ENCODE measurements around the gene CRABP1.

- TF ChIP-seq CTCF (IDR thresholded peaks at IDR 0.05 in 2 of 3, conservative IDR thresholded peaks at IDR 0.05 in 1 of 3; ENCODE audit: borderline replicate concordance in 1 of 3, insufficient read depth in 1 of 3, low read depth in 2 of 3, low read length in 2 of 3) (no peak), FOSL1 (IDR thresholded peaks at IDR 0.05; ENCODE audit: low read depth) (no peak), POLR2A (IDR thresholded peaks at IDR 0.05; ENCODE audit: borderline replicate concordance, extremely low read depth, insufficient read depth, insufficient read length) (no peak), EZH2 (IDR thresholded peaks at IDR 0.05) (no peak), TCF7L2 (IDR thresholded peaks at IDR 0.05; ENCODE audit: borderline replicate concordance, extremely low read depth, insufficient read depth, insufficient read length) (no peak), ZBTB33 (IDR thresholded peaks at IDR 0.05; ENCODE audit: extremely low read depth, insufficient replicate concordance, low read length) (no peak), YY1 (IDR thresholded peaks at IDR 0.05; ENCODE audit: extremely low read depth, insufficient replicate concordance, low read depth, low read length) (no peak), JUND (IDR thresholded peaks at IDR 0.05) (no peak), ZFX (IDR thresholded peaks at IDR 0.05) (no peak), ATF3 (IDR thresholded peaks at IDR 0.05) (no peak), ZNF274 (IDR thresholded peaks at IDR 0.05; ENCODE audit: low read depth, low read length) (no peak), POLR2AphosphoS5 (IDR thresholded peaks at IDR 0.05; ENCODE audit: low read depth, low read length) (no peak), SP1 (IDR thresholded peaks at IDR 0.05; ENCODE audit: low read depth) (no peak)
Observed at GRCh38 chr15:78306176-78306774, 33.9 kb upstream of the CRABP1 start.

Data from HCT116 (cell line).